ENCODE measurements around the gene B2M.

The B2M gene

GRCh38 chr15:44712346-44713005 is 1.2 kb downstream of the B2M start:
- peak; percentile 62 for ATAC-seq (ENCODE audit: insufficient read depth, low read depth)

GRCh38 chr15:44713006-44713966 is 2.0 kb downstream of the B2M start:
- H3K9me3 ChIP-seq (ENCODE audit: insufficient read depth, low read length, severe bottlenecking), result no peaks in the 10 kb centered on the region
- DNase-seq (no peak), ATAC-seq (ENCODE audit: insufficient read depth, low read depth) (no peak)
- peak overlapping the region; percentile 94 for H3K9ac ChIP-seq (ENCODE audit: low read depth, low read length)
- H4K20me1 ChIP-seq (ENCODE audit: insufficient read depth, low read length), result peaks cover 53% of the 10 kb centered on the region
- no peak overlapping the region for H2AFZ ChIP-seq (ENCODE audit: low read depth, low read length)
- peak overlapping the region; percentile 76 for H3K4me2 ChIP-seq (ENCODE audit: insufficient read depth, low read length)
- H3K27ac ChIP-seq (ENCODE audit: low read length), result peak overlapping the region; percentile 98
- peaks cover 58% of the 10 kb centered on the region for H3K36me3 ChIP-seq (ENCODE audit: insufficient read depth, low read length)
- H3K79me2 ChIP-seq (ENCODE audit: insufficient read depth, low read length), result peaks cover 69% of the 10 kb centered on the region
- H3K27me3 ChIP-seq (ENCODE audit: insufficient read depth, low read length, poor library complexity), result no peaks in the 10 kb centered on the region
- H3K4me1 ChIP-seq (ENCODE audit: insufficient read depth, low read length), result peaks cover 54% of the 10 kb centered on the region
- H3K4me3 ChIP-seq (ENCODE audit: low read depth in 1 of 2, low read length in 2 of 2), result peak overlapping the region; percentile 78 to 90; a peak in 3 of 4 replicates
- TF ChIP-seq CTCF (IDR thresholded peaks at IDR 0.05; ENCODE audit: borderline replicate concordance, extremely low read depth, low read length, poor library complexity, severe bottlenecking) (peak; percentile 18), EZH2 (IDR thresholded peaks at IDR 0.05; ENCODE audit: borderline replicate concordance, low read depth, low read length, severe bottlenecking) (no peak)

More at GRCh38 chr15:44712346-44713005, 1.2 kb downstream of the B2M start:
- Histone ChIP-seq H3K9ac (ENCODE audit: low read depth, low read length) (peak overlapping the region; percentile 94), H3K27ac (ENCODE audit: low read length) (peak overlapping the region; percentile 98), H3K36me3 (ENCODE audit: insufficient read depth, low read length) (peaks cover 50% of the 10 kb centered on the region), H4K20me1 (ENCODE audit: insufficient read depth, low read length) (peaks cover 53% of the 10 kb centered on the region), H3K4me2 (ENCODE audit: insufficient read depth, low read length) (peak overlapping the region; percentile 76), H3K27me3 (ENCODE audit: insufficient read depth, low read length, poor library complexity) (no peaks in the 10 kb centered on the region), H3K9me3 (ENCODE audit: insufficient read depth, low read length, severe bottlenecking) (no peaks in the 10 kb centered on the region), H3K4me3 (ENCODE audit: low read depth in 1 of 2, low read length in 2 of 2) (peak overlapping the region; percentile 78 to 90), H3K4me1 (ENCODE audit: insufficient read depth, low read length) (peaks cover 54% of the 10 kb centered on the region), H3K79me2 (ENCODE audit: insufficient read depth, low read length) (peaks cover 69% of the 10 kb centered on the region), H2AFZ (ENCODE audit: low read depth, low read length) (no peak overlapping the region)
- no peak for TF ChIP-seq CTCF (IDR thresholded peaks at IDR 0.05; ENCODE audit: borderline replicate concordance, extremely low read depth, low read length, poor library complexity, severe bottlenecking)
- no peak for TF ChIP-seq EZH2 (IDR thresholded peaks at IDR 0.05; ENCODE audit: borderline replicate concordance, low read depth, low read length, severe bottlenecking)
- peak; percentile 82 for DNase-seq

- peaks cover 45% of the 10 kb centered on the region for H3K4me1 ChIP-seq (ENCODE audit: insufficient read depth, low read length)
- ATAC-seq (ENCODE audit: insufficient read depth, low read depth) (no peak), DNase-seq (no peak)
- H4K20me1 ChIP-seq (ENCODE audit: insufficient read depth, low read length), result peaks cover 53% of the 10 kb centered on the region
- TF ChIP-seq CTCF (IDR thresholded peaks at IDR 0.05; ENCODE audit: borderline replicate concordance, extremely low read depth, low read length, poor library complexity, severe bottlenecking) (no peak), EZH2 (IDR thresholded peaks at IDR 0.05; ENCODE audit: borderline replicate concordance, low read depth, low read length, severe bottlenecking) (no peak)
- no peaks in the 10 kb centered on the region for H3K27me3 ChIP-seq (ENCODE audit: insufficient read depth, low read length, poor library complexity)
- H3K36me3 ChIP-seq (ENCODE audit: insufficient read depth, low read length), result peaks cover 65% of the 10 kb centered on the region
- H3K9me3 ChIP-seq (ENCODE audit: insufficient read depth, low read length, severe bottlenecking), result no peaks in the 10 kb centered on the region
- no peak overlapping the region for H2AFZ ChIP-seq (ENCODE audit: low read depth, low read length)
- peak overlapping the region; percentile 76; the same call in 1 of the 2 replicates for H3K4me2 ChIP-seq (ENCODE audit: insufficient read depth, low read length)
- no peak overlapping the region for H3K27ac ChIP-seq (ENCODE audit: low read length)
- H3K79me2 ChIP-seq (ENCODE audit: insufficient read depth, low read length), result peaks cover 64% of the 10 kb centered on the region
- no peak overlapping the region for H3K4me3 ChIP-seq (ENCODE audit: low read depth in 1 of 2, low read length in 2 of 2)
- no peak overlapping the region for H3K9ac ChIP-seq (ENCODE audit: low read depth, low read length)
Measured at GRCh38 chr15:44715142-44715796, 4.0 kb downstream of the B2M start.

All from DND-41 (cell line).